ELR (cell line): ENCODE results near the gene CDC42EP4.
"Not testable (repeated sequence)": the region's sequence is repeated elsewhere in the genome, so short reads cannot be mapped to it uniquely, and the experiment has no call there.

Experiments used
- DNase-seq: peaks from one replicate; pipeline ENCODE4 v3.0.0-alpha.2; 2015; ENCODE audit warnings: low read depth

CDC42EP4 gene

DNA sequence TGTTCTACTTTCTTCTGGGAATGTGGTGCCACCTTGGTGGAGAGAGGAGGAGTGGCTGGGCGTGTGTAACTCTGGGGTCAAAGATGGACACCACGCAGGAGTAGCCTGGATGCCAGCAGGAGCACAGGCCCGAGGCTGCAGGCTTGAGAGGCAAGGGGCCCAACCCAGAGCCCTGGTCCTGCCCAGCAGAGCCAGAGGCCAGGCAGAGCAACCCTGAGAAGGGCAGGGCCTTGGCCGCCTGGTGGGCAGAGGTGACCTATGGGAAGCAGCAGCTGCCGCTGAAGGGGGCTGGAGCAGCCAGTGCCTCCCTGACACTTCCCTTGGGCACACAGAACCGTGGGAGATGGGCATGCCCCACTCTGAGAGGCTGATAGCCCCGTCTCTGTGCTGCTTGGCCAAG, 32.1 kb downstream of the CDC42EP4 start:
- DNase-seq = no peak

- no peak for DNase-seq
Observed at GRCh38 chr17:73278465-73279453, 33.0 kb downstream of the CDC42EP4 start.

- DNase-seq = no peak
Observed at GRCh38 chr17:73278049-73278464, 33.7 kb downstream of the CDC42EP4 start.

DNA sequence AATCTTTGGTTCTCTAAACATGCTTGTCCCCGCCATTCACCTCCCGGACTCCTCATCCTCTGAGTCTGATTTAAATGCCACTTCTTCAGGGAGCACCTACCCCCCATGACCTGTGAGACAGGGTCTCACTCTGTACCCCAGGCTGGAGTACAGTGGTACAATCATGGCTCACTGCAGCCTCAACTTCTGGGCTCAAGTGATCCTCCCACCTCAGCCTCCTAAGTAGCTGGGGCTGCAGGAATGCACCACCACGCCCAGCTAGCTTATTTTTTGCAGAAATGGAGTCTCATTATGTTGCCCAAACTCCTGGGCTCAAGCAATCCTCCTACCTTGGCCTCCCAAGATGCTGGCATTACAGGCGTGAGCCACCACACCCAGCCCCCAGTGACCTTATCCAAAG, 37.3 kb downstream of the CDC42EP4 start:
- no peak for DNase-seq

- DNase-seq = no peak
Observed at GRCh38 chr17:73272906-73273218, 38.9 kb downstream of the CDC42EP4 start.

DNA sequence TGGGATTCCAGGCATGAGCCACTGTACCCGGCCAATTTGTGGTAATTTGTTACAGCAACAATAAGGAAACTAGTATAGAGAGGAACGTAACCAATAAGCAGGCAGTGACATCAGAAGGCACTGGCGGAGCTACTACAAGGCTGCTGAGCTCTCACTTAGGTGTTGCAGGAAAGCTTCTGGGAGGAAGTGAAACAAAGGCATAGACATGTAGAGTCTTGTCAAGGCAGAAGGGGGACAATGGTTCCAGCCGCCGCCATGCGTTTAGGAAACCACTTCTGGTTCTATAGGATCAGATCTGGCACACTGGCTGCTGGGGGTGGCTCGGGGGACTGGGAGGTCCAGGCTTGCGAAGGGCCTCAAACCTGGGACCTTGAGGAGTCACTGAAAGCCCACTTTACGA, 40.7 kb downstream of the CDC42EP4 start:
- DNase-seq = no peak

- DNase-seq = no peak
Observed at GRCh38 chr17:73269791-73270190, 42.0 kb downstream of the CDC42EP4 start.

- DNase-seq = no peak
Observed at GRCh38 chr17:73269329-73269615, 42.5 kb downstream of the CDC42EP4 start.

DNA sequence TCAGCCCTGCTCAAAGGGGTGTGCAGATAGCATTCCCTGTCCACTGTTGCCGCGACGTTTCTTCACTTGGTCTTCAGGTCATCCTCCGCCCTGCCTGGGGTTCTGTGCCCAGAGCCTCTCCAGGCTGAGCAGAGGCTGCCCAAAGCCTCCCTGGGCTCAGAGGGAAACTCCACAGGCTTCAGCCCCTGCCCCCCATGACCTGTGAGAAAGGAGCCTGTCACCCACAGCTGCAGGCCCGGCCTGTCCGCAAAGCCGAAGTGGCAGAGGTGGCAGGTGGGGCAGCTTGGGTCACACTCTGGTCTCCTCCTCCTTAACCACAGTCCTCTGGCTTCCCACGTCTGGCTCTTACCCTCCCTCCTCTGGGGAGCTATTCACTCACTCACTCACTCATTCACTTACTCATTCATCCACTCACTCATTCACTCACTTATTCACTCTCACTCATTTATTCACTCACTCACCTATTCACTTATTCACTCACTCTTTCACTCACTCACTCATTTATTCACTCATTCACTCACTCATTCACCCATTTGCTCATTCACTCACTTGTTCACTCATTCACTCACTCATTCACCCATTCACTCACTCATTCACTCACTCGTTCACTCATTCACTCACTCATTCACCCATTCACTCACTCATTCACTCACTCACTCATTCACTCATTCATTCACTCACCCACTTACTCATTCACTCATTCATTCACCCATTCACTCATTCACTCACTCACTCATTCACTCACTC, 43.0 kb downstream of the CDC42EP4 start:
- DNase-seq = no peak

- no peak for DNase-seq
Observed at GRCh38 chr17:73267648-73268537, 43.9 kb downstream of the CDC42EP4 start.

- DNase-seq = no peak
Observed at GRCh38 chr17:73266796-73267195, 45.0 kb downstream of the CDC42EP4 start.

- DNase-seq = no peak
Observed at GRCh38 chr17:73265646-73266640, 45.9 kb downstream of the CDC42EP4 start.

DNA sequence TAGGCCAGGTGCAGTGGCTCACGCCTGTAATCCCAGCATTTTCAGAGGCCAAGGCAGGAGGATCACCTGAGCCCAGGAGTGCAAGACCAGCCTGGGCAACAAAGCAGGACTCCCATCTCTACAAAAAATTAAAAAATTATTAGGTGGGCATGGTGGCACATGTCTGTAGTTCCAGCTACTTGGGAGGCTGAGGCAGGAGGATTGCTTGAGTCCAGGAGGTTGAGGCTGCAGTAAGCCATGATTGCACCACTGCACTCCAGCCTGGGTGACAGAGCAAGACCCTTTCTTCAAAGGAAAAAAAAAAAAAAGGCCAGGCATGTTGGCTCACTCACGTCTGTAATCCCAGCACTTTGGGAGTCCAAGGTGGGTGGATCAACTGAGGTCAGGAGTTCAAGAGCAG, 47.4 kb downstream of the CDC42EP4 start:
- not testable (repeated sequence) for DNase-seq

GRCh38 chr17:73262676-73263642, 48.8 kb downstream of the CDC42EP4 start:
- DNase-seq = no peak

- no peak for DNase-seq
Observed at GRCh38 chr17:73261952-73262675, 49.7 kb downstream of the CDC42EP4 start.

DNA sequence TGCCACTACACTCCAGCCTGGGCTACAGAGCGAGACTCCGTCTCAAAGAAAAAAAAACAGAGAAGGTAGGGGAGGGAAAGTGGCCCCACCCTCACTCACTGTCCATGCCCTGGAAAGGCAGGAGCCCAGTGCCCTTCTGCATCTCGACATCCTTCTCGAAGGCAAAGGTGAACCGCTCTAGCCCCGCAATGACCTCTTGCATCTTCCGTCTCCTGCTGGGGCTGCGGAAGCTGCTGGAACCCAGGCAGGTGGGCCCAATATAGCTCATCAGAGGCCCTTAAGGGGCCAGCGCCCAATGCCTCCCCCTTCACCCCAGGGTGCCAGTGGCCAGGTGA, 50.2 kb downstream of the CDC42EP4 start, which contains the start of gene CPSF4L:
TSS of gene CPSF4L (minus strand) at position 264 of the 335 bp plus-strand sequence. CDS start at position 202, 62 bp downstream.
- no peak for DNase-seq

- no peak for DNase-seq
Observed at GRCh38 chr17:73257516-73257915, 54.3 kb downstream of the CDC42EP4 start.

- no peak for DNase-seq
Observed at GRCh38 chr17:73256220-73256619, 55.6 kb downstream of the CDC42EP4 start.

- DNase-seq = peak; percentile 76
Observed at GRCh38 chr17:73255671-73256181, 56.1 kb downstream of the CDC42EP4 start.
